AG09319 (cell line): ENCODE results near the gene GABRQ.

Experiments used
- DNase-seq: peaks from one replicate; pipeline ENCODE4 v3.0.0-alpha.2; 2010; ENCODE audit warnings: low read depth; ENCODE audit errors: extremely low read depth
- CTCF ChIP-seq: IDR thresholded peaks from 2 replicates; pipeline ENCODE4 v1.5.1; 2011; ENCODE audit warnings: low read depth, mild to moderate bottlenecking, inconsistent platforms, low read length, moderate library complexity

GABRQ gene

GRCh38 chrX:152637649-152638442, at the start of gene GABRQ:
Gene GABRQ, plus strand, starts transcription at chrX:152637895. Its CDS starts 308 bp downstream, at chrX:152638203.
- TF ChIP-seq CTCF, result no peak
- DNase-seq, result no peak

GRCh38 chrX:152588206-152588605, 49.5 kb upstream of the GABRQ start:
- no peak for DNase-seq
- no peak for TF ChIP-seq CTCF

- no peak for DNase-seq
- no peak for TF ChIP-seq CTCF
Measured at GRCh38 chrX:152600853-152601633, 36.7 kb upstream of the GABRQ start.

GRCh38 chrX:152601848-152602616, 35.7 kb upstream of the GABRQ start:
- DNase-seq, result no peak

GRCh38 chrX:152614791-152615190, 22.9 kb upstream of the GABRQ start:
- DNase-seq, result no peak
- no peak for TF ChIP-seq CTCF

More at GRCh38 chrX:152601848-152602616, 35.7 kb upstream of the GABRQ start:
- TF ChIP-seq CTCF, result no peak

- no peak for DNase-seq
- TF ChIP-seq CTCF, result no peak
Measured at GRCh38 chrX:152619897-152620296, 17.8 kb upstream of the GABRQ start.
